GM19395 (cell line): Measurements from ENCODE around the gene ARFGEF3.

Experiments
- ATAC-seq: cut with Tn5 transposase; IDR thresholded peaks from one replicate; pipeline ENCODE4 v1.9.1; 2021; ENCODE audit warnings: mild to moderate bottlenecking, moderate library complexity; ENCODE audit not compliant: unreplicated experiment

Gene ARFGEF3

DNA sequence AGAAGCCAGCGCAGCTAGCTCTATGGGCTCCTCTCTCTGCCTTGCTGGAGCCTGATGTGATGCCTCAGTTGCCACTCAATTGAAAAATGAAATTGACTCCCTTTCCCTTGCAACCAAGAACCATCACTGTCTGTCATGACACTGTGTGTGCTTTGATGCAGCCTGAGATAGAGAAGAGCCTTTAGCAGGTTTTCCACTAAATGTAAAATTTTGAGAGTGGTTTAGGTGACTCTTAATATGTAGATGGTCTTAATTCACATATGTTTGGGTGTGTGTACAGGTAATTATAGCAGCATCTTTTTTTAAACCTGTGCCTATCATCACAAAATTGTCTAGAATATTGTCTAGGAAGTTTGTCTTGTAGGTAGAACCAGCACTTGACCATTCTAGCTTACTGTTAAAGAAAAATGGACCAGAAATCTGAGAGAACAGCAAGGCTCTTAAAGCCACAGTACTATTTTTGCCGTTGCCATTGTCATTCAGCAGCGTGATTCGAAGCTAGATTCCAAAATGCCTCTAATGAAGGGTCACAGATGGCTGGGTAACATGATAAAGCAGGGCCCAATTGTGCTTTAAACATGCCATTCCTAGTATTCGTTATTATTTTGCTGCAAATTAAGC lies 1.3 kb downstream of the ARFGEF3 start:
- no peak for ATAC-seq

DNA sequence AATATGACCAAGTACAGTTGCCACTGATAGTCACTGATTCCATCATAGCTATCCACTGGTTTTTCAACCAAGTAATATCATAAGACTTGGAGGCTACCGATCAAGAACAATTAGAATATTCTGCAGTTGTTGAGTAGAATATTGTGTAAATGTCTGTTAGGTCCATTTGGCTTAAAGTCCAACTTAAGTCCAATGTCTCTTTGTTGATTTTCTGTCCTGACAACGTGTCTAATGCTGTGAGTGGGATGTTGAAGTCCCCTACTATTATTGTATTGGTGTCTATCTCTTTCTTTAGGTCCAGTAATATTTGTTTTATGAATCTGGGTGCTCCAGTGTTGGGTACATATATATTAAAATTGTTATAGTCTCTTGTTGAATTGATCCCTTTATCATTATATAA lies 13.9 kb downstream of the ARFGEF3 start:
- no peak for ATAC-seq

DNA sequence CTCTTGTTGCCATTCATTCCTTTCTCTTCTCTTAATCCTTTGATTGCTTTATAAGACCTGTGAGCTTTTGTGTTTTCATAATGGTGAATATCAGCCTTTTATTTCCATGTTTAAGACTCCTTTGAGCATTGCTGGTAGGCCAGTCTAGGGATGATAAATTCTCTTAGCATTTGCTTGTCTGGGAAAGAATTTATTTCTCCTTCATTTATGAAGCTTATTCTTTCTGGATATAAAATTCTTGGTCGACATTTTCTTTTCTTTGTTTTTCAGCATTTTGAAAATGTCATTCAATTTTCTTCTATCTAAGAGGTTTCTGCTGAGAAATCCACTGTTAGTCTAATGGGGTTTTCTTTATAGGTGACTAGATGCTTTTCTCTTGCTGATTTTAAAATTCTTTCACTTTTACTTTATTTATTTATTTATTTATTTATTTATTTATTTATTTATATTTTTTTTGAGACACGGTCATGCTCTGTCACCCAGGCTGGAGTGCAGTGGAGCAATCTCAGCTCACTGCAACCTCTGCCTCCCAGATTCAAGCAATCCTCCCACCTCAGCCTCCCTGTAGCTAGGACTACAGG lies 15.0 kb downstream of the ARFGEF3 start:
- ATAC-seq = no peak

DNA sequence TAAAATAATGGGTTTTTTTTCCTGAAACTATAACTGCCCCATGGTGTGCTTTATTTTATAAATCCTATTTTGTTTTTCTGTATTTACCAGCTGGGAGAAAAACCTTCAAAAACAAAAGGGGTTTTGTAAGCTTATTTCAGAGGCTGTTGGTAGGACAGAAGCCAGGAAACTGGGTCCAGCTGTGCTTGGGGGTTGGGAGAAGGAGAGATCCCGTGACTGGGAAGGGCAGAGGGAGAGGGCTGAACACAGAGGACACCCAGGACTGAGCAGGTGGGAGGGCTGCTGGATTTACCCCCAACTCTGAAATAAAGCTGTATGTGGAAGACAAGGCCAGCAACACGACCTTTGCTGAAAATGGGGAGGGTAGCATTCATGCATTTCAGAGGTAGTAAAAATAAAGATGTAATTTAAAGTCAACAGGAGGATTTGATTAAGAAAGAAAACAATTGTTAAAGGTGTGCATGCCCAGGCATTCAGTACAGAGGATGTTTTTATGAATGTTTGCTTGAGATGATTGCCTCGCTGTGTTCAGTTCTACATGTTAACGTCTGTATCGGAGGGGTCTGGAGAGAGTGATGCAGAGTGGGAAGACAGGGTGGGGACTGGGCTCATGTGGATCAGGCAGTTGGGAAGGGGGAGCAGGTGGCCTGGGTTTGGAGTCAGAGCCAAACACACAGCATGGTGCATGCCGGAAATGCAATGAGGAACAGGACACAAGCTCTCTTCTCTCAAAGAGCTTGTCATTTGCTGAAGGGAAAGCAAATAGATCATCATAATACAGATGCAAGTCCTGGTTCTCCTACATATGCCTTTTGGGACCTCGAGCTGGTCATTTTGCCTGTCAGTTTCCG lies 21.4 kb downstream of the ARFGEF3 start:
- ATAC-seq = no peak

DNA sequence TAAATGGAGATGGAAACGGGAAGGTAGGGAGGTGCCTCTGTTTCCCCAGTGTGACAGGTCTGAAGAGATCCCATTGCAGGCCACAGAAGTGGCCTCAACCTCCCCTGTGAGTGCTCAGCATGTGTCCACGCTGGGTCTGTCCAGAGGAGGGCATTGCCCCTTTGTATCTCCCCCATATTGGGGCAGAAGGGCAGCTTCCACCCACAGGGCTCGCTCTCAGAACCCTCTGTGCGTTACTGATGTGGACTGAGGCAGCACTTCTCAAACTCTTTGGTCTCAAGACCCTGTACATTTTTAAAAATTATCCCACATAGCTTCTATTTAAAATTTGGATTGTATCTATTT lies 22.0 kb downstream of the ARFGEF3 start:
- ATAC-seq = no peak

DNA sequence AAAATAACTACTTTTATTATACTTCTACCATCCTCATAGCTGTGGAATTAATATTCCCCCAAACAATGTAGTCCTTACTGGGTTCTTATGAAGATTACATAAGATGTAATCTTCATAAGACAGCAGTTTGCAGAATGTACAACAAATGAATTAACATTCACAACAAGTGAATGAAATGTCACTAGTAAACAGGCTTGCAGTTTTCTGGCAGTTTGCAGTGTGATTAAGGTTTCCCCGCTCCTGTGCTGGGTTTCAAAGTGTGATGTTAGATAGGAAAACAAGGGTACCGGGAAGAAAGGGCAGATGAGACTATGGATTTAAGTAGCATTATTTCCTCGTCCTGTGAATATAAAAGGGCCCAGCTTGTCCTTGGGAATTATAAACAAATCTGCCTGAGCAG lies 22.5 kb downstream of the ARFGEF3 start:
- ATAC-seq = no peak

DNA sequence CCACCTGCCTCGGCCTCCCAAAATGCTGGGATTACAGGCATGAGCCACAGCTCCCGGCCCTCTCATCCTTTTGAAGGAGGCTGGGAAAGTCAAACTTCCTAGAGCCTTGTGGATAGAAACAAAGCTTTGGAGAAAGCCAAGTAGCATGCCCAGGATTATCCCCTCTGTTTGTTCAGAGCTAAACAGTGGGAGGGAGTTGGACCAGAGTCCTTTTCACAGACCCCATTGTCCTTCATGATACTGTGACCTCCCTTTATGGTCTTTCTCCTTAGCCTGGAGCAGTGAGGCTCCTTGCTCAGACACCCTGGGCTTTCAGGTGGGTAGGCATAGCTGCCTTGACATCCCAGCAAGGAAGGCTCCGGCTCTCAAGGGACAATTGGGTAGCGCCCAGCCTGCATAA lies 25.4 kb downstream of the ARFGEF3 start:
- ATAC-seq = no peak

DNA sequence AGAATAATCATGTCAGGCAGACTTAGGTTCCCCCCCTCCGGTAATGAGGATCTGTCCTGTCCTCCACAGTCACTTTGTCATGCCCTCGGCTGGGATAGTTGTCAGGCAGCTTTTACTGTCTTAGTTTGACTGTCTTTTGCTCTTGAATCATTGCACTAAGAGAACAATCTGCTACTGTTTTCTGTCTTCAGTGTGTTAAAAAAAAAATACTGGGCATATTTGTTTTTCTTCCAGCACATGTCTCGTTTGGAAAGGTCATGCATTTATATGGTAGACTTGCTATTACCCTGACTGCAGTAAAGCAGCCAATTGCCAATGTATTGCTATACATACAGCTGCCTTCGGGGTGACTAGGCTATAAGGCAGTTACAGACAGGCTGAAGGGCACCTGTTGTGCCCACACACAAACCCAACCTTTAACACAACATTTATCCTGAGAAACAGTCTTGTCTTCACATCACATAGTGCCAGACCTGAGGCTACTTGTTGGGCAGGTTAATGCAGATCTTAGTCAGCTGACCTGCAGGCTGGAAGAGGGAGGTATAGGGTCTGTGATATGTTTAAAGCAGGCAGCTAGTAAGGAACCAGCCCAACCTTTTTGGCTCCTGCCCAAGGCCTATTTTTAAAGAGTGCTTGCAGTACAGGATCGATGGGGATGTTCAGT lies 26.7 kb downstream of the ARFGEF3 start:
- no peak for ATAC-seq

DNA sequence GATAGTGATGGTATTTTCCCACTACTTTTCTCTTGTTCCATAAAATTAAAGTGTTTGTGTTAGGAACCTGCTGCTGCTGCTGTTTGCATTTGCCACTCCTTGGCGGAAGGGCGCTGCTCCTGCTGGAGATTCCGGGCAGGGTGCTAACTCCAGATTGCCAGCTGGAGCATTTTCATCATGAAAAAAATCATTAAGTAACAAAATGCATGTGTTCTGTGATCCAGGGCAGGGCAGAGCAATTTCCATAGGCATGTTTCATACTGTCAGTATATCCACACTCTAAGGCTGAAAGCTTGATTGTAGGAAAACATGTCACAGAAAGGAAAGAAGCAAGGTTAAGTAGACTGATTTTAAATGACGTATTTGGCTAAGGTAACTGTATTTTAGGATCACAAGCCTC lies 32.5 kb downstream of the ARFGEF3 start:
- ATAC-seq = no peak

DNA sequence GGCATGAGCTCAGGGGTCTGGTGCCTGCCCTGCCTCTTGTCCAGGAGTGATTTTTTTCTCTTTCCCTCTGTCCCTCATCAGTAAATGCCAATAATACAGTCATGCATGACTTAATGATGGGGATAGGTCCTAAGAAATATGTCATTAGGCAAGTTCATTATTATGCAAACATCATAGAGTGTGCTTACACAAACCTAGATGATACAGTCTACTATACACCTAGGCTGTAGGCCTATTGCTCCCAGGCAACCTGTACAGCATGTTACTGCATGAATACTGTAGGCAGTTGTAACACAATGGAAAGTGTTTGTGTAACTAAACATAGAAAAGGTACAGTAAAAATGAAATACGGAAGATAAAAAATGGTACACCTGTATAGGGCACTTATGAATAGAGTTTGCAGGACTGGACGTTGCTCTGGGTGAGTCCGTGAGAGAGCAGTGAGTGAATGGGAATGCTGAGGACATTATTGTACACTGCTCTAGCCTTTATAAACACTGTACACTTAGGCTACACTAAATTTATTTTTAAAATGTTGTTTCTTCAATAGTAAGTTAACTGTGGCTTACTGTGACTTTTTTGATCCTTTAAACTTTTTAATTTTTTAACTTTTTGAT lies 34.5 kb downstream of the ARFGEF3 start:
- no peak for ATAC-seq

DNA sequence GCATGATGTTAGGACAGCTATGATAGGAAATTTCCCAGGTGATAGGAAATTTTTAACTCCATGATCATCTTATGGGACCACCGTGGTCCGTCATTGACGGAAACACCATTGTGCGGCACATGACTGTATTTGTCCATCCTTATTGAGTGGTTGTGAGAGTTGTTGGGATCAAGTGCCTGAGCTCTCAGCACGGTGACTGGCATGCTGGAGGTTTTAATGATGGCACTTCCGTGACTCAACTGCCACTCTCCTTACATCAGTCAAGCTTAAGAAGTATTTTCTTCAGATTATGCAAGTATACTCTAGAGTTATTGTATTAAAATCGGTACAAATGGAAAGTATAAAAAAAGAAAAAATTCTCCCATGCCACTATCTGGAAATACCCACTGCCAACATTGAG lies 35.8 kb downstream of the ARFGEF3 start:
- ATAC-seq = no peak

DNA sequence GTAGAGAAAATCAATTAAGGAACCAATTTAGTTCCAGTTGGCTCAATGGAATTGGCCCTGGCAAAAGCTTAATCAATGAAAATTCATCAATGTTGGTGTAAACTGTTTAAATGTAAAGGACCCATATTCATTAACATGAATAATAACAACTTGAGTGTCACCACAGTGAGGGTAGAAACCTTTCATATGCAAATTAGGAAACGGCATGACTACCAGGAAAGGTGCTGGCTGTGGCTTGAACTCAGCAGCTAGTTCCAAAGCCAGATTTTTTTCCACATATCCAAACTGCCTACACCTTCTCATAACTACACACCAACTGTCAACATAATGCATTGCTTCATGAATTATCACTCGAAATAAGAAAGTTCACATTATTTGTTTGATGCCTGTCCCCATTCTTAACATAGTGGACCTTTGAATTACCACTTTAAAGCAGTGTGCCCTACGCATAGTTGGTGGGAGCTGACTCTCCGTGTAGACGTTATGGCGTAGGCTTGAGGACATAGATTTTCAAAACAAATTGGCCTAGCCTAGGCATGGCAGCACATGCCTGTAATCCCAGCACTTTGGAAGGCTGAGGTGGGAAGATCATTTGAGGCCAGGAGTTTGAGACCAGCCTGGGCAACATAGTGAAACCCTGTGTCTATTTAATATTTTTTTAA lies 36.8 kb downstream of the ARFGEF3 start:
- no peak for ATAC-seq

DNA sequence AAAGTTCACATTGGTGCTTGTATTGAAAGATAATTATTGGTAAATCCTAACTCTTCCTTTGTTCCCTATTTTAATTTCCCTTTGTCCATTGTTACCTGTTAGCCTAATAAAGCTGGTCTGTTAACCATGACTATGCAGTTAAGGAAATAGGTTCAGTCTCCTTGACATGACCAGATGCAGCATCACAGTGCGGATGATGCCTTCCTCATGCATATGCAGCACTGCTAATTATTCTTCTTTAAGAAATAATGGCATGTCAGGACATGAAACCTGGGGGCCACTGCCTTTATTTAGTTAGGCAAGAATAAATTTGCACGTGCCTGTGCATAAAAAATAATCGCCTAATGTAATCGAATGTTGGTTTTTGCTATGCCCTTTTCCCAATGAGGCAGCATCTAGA lies 40.1 kb downstream of the ARFGEF3 start:
- no peak for ATAC-seq

DNA sequence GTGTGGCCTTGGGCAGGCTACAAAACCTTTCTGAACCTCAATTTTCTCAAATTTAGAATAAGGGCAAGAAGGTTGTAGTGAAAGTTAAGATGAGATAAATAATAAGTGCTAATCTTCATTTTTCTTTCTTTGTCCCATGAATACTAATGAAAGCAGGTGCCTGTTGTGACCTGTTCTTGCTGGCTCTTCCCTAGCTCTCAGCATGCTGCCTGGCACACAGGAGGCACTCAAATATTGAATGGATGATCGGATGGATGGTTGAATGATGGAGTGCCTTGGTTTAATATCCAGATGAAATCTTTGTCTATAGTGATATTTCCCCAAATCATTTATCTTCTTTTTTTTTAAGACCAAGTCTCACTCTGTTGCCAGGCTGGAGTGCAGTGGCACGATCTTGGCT lies 41.6 kb downstream of the ARFGEF3 start:
- no peak for ATAC-seq

DNA sequence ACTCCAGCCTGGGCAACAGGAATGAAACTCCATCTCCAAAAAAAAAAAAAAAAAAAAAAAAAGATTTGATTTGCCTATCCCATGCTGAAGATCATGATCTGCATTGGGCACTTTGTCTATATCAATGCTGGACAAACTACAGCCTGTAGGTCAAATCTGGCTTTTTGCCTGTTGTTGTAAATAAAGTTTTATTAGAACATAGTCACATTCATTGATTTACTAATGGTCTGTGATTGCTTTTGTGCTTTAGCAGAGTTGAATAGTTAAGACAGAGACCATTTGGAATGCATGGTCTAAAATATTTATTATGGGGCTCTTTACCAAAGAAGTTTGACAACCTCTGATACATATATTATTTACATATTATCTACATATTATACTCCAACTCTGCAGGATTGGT lies 42.6 kb downstream of the ARFGEF3 start:
- ATAC-seq = no peak

DNA sequence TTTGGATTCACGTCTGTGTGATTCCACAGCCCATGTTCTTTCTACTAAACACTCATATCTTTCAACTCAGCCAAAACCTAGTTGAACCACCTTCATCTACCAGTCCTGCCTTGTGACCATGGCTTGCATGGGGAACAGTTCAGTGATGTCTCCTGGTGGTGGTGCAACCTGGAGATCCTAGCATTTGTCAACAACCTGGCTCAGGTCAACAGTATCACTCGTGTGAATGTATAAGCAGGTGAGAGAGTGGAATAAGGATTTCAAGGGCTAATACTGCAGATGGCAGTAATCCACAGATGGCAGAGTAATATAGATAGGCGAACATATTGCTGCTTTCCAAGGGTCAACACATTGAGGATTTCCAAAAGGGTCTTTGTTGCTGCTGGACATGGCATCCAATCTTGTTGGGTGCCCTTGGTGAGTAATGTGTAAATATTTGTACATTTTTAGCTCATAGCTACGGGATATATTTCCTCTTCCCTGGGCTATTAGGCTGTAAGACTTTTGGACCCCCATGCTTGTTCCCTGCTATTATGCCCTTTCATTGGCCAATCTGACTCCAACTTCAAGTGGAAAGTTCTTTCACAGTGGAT lies 43.1 kb downstream of the ARFGEF3 start:
- no peak for ATAC-seq

DNA sequence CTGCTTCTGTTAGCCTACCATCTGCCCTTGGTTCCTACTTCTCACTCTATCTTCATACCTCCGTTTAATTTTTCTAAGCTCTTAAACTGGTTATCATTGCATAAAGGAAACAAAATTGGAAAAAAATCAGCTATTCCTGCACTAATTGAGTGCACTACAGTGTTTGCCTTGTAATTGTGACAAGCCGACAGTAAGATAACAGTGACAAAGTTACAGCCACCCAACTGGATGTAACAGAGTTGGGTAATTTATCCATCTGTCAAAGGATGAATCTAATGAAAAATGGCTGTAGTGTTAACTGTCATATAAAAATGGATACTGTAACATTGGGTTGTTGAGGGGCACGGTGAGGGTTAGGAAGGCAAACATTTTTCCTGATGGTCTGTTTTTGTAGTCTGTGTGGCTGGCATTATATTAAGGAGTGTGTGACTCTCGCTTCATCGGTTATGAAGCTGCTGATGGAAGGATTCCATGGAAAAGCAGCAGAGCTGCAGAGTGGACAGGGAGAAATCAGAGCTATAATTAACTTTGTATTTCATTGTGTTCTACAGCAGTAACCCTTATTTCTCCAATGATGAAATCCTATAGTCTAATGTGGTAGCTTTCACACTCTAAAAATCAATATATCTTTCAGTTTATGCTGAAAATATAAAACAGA lies 43.8 kb downstream of the ARFGEF3 start:
- ATAC-seq = no peak

DNA sequence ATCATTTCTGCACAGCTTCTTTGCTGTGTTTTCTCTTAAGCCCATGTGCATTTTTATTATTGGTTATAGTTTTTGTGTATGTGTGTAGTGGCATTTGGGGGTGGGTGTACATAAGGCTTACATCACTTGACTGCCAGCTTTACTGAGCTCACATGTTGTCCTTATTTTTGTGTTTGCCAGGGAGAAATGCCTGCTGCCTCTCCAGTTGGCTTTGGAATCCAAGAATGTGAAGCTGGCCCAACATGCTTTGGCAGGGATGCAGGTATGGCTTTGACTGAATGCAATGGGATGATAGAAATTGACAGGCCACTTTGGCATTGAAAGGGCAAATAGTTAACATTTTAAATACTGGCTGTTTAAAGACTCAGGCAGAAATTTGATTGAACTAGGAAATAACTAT lies 45.1 kb downstream of the ARFGEF3 start:
- no peak for ATAC-seq

DNA sequence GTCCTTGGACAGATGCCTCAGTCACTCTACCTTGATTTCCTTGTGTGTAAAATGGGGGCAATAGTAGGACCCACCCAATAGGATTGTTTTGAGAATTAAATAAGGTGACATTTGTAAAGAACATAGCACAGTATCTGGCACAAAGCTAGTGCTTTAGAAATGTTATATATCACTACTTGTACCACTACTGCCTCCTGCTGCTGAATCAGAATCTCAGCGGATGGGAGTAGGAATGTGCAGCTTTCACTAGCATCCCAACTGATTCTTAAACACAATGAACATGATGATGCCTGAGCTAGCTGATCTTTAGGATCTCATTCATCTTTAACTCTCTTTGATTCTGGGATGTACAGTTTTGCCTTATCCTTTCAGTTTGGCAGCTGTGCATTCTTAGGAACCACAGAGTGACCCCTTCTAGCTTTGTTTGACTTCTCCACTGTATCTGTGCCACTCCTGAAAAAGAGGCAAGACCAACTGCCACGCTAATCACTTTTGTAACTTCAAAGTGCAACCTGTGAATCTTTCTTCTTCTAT lies 49.4 kb downstream of the ARFGEF3 start:
- ATAC-seq = no peak

DNA sequence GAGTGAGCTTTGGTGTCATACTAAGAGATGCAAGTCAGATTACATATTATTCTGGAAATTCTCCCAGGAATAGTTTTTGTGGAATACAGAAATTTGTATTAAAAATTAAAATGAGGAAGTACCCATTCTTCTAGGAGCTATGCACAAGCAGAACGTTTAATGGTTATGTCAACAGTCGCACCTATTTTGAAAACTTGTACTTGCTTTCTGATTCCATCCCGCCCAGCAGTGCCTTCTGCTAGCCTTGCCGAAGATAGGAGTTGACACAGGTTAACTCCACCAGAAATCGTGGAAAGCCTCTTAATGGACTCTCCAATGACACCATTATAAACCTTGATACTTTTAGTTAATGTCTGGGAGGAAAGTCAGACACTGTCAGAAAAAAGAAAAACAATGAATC lies 49.9 kb downstream of the ARFGEF3 start:
- no peak for ATAC-seq
